K562 (cell line): ENCODE data around the gene ZNF669. TPM values are rescaled to one million over a fixed set of nuclear protein-coding genes. Genes with fewer than 3 reads are reported as not detected.

ENCODE experiments used
- BHLHE40 ChIP-seq: IDR thresholded peaks from 2 replicates; pipeline ENCODE4 v1.6.1; 2011; ENCODE audit warnings: low read length, improper control_type of control experiment
- ELK1 ChIP-seq: sonication (generic); formaldehyde crosslinking; IDR thresholded peaks from 2 replicates; pipeline ENCODE4 v1.8.1; 2022; ENCODE audit warnings: missing genetic modification reagents
- ERF ChIP-seq: fragments of 450-650 bp; formaldehyde crosslinking; IDR thresholded peaks from 2 replicates; pipeline ENCODE4 v1.4.0; 2020; ENCODE audit warnings: mild to moderate bottlenecking, mixed read lengths
- MGA ChIP-seq: fragments of 450-650 bp; IDR thresholded peaks from 2 replicates; pipeline ENCODE4 v1.6.1; 2016; ENCODE audit warnings: mild to moderate bottlenecking, moderate library complexity
- SOX6 ChIP-seq: fragments of 450-650 bp; IDR thresholded peaks from 2 replicates; pipeline ENCODE4 v1.6.1; 2014; ENCODE audit warnings: mild to moderate bottlenecking
- TCFL5 ChIP-seq: fragments of 250-450 bp; sonication (Bioruptor Pico); conservative IDR thresholded peaks from 2 replicates; pipeline ENCODE4 v1.6.1; 2021; ENCODE audit warnings: mild to moderate bottlenecking, moderate library complexity, matching md5 sums
- polyA plus RNA-seq, 8 experiments: library from polyadenylated mRNA; depleted of rRNA in 4 of 8; stranded (reverse) in 5 of 8; unstranded in 3 of 8; fragments of >200 nt; fragmentation: Nextera tagmentation in 2 of 8; fragmentation: Illumina TruSeq in 1 of 8; extraction: Ambion mirVana in 2 of 8; extraction: Trizol in 1 of 8; gene quantifications; 2 replicates each; pipeline versions ENCODE4 v1.2.1 to v1.2.3, GENCODE V29; 2011 to 2014; ENCODE audit warnings: inconsistent platforms in 1 of 8, missing spikeins in 1 of 8
- total RNA-seq, 7 experiments: library from RNA; depleted of rRNA in 6 of 7; stranded (reverse); fragments of >200 nt in 6 of 7; fragmentation: Illumina TruSeq in 2 of 7; extraction: Trizol in 2 of 7; gene quantifications; 2 replicates each; pipeline versions ENCODE4 v1.2.1 to v1.2.3, GENCODE V29; 2011 to 2021; ENCODE audit warnings: low replicate concordance in 1 of 7
- TF ChIP-seq, protein P1 (sequence below): fragments of 450-650 bp; IDR thresholded peaks from one replicate; pipeline ENCODE4 v1.6.1; 2018; ENCODE audit warnings: mild to moderate bottlenecking, moderate library complexity; ENCODE audit not compliant: partially characterized antibody

The ZNF669 gene
- total and polyA plus RNA-seq, 9 of the 15 experiments (the other 6 are each of a cell fraction or from before 2014, with no cell fraction given): 5.3 to 18.3 (median 10.2) TPM

DNA sequence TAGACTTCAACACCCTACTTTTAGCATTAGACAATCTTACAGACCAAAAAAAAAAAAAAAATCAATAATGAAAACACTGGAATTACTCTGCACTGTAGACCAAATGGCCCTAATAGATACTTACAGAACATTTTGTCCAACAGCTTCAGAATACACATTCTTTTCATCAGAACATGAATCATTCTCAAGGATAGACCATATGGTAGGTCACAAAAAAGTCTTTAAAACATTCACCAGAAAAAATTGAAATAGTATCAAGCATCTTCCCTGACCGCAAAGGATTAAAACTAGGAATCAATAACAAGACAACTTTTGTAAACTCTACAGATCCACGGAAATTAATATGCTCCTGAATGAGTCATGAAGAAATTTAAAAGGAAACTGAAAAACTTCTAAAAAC lies 48.1 kb downstream of the ZNF669 start (continued):
- TF ChIP-seq MGA (no peak), BHLHE40 (no peak), TCFL5 (CRISPR knock-in tag) (no peak), SOX6 (no peak), ERF (CRISPR knock-in tag) (no peak), ELK1 (no peak)
- TF ChIP-seq, protein P1, sequence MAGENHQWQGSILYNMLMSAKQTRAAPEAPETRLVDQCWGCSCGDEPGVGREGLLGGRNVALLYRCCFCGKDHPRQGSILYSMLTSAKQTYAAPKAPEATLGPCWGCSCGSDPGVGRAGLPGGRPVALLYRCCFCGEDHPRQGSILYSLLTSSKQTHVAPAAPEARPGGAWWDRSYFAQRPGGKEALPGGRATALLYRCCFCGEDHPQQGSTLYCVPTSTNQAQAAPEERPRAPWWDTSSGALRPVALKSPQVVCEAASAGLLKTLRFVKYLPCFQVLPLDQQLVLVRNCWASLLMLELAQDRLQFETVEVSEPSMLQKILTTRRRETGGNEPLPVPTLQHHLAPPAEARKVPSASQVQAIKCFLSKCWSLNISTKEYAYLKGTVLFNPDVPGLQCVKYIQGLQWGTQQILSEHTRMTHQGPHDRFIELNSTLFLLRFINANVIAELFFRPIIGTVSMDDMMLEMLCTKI: no peak
